Measurements from ENCODE around the gene CEBPZ.
"Not testable (repeated sequence)": the region's sequence is repeated elsewhere in the genome, so short reads cannot be mapped to it uniquely, and the experiment has no call there.

The CEBPZ gene

GRCh38 chr2:37231241-37232130, at the start of gene CEBPZ, which contains the start of gene NDUFAF7:
TSS of gene CEBPZ (minus strand) at chr2:37231596. CDS start at chr2:37231567, 29 bp downstream.
TSS of gene NDUFAF7 (plus strand) at chr2:37231658. CDS start at chr2:37231706, 48 bp downstream.
- peak; percentile 79 for DNase-seq (ENCODE audit: low read depth)

GRCh38 chr2:37276291-37276690, 44.9 kb upstream of the CEBPZ start:
- DNase-seq (ENCODE audit: low read depth), result no peak

- DNase-seq (ENCODE audit: low read depth), result no peak
Observed at GRCh38 chr2:37274359-37274965, 43.1 kb upstream of the CEBPZ start.

DNA sequence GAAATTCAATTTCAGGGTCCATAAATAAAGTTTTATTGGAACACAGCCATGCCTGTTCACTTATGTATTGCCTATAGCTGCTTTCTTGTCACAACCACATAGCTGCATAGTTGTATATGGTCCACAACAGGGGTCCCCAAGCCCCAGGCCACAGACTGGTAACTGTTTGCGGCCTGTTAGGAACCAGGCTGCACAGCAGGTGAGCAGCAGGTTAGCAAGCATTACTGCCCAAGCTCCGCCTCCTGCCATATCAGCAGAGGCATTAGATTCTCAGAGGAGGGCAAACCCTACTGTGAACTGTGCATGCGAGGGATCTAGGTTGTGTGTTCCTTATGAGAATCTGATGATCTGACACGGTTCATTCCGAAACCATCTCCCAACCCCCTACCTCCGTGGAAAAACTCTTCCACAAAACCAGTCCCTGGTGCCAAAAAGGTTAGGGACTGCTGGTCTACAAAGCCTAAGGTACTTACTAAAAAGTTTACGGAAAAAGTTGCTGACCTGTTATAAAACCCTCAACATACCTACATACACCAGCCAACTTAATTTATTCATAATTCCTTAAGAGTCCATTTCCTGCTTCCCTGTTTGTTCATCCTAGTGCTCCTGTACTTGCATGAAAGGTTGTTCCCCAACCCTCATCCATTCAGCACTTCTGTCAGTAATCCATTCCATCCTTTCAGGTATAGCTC, 40.1 kb upstream of the CEBPZ start:
- DNase-seq (ENCODE audit: low read depth), result no peak

DNA sequence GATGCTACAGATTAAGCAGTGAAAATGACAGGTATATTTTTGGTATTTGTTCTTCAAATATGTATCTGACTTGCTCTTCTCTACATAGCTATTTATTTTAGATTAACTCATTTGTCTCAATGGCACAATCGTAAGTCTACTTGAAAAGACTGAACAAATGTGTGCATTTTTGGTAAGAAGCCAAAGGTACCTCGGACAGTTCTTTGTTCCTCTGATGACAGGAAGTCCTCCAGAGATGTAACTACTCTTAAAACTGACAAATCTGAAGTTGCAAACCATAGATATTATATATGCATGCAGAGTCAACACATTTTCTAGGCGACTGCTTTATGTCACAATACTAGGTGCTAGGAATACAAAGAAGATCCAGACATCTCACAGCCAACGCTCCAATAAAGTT, 36.7 kb upstream of the CEBPZ start:
- no peak for DNase-seq (ENCODE audit: low read depth)

DNA sequence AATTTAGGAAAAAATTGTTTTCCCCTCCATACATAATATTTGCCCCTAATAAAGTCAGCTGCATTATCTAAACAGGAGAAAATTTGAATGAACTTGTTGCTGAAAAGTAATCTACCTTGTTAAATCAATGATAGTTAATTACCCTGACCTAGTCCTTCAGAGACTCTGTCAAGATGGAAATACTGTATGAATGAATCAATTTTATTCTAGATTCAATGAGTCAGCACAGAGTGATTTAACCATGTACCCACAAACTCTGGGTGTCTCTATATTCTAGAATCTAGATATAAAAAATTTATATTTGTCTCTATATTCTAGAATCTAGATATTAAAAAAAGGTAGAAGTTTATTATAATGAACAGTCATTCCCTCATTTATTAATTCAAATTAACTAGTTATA, 36.3 kb upstream of the CEBPZ start:
- DNase-seq (ENCODE audit: low read depth), result no peak

DNA sequence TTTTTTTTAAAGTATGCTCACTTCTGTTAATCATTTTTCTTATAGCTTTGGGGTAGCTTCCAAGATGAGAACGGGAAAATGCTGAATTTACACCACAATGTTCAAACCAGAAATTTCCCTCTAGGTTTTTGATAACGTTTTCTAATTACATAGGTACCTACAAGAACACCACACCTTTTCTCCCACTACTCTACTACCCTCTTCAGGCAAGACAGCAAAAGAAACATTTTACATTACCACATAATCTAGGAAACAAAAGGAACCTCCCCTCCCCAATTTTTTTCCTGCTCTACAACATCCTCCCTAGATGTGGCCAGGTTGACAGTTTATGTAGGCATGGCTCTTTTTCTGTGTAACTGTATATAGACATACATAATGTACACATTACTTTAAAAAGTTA, 32.4 kb upstream of the CEBPZ start:
- DNase-seq (ENCODE audit: low read depth), result no peak

GRCh38 chr2:37262522-37262921, 31.1 kb upstream of the CEBPZ start:
- no peak for DNase-seq (ENCODE audit: low read depth)

DNA sequence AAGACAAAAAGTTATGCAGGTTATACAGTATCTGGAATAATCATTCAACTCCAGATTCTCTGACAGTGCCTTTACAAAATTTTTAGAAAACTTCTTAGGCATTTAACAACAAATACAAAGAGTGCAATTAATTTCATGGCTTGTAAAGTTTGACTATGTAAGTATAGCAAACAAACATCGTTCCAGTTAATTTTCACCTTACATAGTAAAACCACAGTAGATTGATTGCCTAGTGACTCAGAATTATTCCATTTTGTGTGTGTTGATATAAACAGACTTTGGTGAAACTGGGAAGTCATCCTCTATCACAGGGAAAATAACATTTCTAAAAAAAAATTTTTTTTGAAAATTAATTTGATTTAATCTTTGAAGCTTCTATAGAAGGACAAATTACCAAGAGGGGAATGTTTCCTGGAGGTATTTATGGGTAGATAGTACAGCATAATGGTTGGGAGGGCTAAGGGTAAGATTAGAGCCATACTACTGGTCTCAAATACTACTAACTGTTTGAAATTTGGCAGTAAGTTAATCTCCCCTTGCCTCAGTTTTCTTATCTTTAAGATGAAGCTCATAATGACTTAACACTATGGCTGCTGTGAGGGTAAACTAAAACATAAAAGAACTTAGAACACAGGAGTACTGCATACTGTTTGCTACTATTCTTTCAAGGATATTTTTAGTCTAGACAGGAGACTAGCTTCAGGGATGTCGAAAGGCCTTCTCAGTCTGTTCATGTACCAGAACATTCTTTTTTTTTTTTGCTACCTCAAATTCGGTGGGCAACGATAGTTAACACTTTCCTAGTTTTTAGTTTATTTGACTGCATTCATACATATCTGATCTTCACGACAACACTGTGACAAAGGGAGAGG, 19.7 kb upstream of the CEBPZ start:
- no peak for DNase-seq (ENCODE audit: low read depth)

DNA sequence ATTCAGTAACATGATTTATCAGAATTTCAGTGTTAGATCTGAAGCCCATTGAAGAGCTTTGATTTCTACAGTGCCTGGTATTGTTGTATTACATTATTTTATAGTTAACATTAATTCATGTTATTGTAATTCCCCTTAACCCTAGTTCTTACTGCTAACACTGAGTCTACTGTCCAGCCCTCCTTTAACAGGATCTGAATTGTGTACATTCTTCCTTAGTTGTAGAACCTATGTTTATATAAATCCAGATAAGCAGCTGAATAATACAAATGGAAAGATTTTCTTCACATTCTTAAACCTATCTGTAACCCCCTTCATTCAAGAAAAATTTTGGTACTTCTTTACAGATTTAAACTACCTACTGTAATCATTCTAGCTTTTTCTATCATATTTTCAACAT, 14.8 kb upstream of the CEBPZ start:
- DNase-seq (ENCODE audit: low read depth), result no peak

DNA sequence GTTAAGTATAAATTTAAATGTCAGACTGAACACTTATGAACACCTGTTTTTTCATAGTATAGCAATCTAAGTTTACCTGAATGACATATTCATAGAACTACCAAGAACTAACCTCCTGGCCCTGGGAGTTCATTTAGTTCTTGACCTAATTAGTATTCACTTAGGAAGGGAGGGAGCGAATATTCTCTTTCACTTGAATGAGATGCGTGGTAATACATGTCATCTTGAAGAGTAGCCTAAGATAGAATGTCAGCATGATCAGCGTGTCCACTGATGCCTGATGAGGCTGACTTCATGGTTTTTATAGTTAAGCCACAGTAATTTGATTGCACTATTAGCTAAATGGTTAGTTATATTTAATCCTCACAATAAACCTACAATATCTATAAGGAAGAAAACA, 13.4 kb upstream of the CEBPZ start:
- no peak for DNase-seq (ENCODE audit: low read depth)

DNA sequence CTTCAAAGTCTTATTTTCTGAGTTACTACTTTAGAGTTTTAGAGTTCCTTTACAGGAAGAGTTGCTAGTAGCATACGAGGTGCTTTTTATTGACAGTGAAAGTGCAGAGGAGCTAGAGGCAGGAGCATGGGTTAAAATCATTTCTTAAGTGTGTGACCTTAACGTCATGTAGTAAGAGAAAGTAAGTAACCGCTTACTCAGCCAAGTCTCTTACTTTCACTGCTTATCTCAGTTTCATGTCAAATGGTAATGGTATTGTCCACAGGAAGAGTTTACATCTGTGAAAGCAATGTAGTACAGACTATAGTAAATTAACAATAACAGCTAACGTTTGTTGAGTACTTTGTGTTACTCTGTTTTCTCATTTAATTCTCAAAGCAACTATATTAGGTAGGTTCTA, 12.6 kb upstream of the CEBPZ start:
- no peak for DNase-seq (ENCODE audit: low read depth)

DNA sequence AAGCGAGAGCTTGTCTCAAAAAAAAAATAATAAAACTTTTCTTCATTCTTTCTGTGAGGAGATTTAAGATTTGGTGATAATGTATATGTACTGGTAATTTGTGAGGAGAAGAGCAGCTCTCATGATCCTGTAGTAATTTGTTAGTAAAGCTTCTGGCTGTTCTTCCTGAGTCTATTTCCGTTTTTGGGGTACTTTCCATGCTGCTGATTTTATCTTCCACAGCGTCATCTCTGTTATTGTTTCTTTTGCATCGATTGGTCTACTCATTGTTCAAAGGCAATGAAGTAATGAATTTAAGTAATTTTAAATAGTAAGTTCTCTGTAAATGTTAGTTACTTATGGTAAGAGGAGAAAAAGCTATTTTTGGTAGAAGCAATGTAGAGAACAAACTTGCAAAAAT, 12.0 kb upstream of the CEBPZ start:
- no peak for DNase-seq (ENCODE audit: low read depth)

DNA sequence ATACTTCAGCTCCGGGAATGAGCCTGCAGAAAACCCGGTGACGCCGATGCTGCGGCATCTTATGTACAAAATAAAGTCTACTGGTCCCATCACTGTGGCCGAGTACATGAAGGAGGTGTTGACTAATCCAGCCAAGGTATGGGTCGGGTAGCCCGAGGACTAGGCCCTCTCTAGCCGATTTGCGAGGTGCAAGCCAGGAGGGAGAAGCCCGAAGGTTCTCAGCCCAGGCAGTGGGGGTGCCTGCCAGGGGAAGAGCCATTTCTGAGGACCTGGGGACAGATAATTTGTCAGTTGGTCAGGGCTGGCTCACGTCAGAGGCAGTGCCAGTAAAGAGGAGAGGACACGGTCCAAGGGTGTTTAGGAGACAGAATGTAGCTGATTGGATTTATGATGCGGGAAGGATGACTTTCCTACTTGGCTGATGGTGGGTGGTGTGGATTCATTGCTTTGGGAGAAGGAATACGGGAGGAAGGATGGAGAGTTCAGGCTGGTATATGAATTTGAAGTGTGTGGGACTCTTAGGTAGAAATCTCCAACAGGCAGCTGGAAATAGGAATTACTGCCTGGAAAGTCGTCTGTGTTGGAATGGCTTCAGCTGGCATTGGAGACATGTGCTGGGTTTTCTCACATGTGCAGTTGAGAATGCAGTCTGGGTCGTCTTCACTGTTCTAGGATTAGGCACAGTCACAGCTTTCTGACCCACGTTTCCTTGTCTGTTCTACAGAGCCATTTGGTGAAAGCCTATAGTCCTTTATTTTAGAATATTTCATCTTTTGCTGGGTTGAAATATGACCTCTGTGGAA, 936 bp upstream of the CEBPZ start:
- DNase-seq (ENCODE audit: low read depth), result no peak

DNA sequence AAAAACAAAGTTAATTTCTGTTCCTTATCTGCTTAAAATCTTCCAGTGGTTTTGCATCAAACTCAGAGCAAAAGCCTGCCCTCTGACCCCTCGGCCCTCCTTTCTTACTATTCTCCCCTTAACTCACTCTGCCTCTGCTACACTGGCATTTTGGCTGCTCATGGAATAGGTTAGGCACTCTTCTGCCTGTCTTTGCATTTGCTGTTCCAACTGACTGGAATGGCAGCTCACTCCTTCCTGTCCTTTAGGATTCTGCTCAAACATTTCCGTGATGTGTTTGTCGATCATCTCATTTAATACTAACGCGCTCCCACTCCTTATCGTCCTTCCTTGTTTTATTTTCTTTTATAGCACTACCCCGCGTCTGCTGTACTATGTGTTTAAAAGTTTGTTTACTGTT, 815 bp downstream of the CEBPZ start:
- DNase-seq (ENCODE audit: low read depth), result no peak

- no peak for DNase-seq (ENCODE audit: low read depth)
Observed at GRCh38 chr2:37228788-37229187, 2.6 kb downstream of the CEBPZ start.

- DNase-seq (ENCODE audit: low read depth), result no peak
Observed at GRCh38 chr2:37226863-37227262, 4.5 kb downstream of the CEBPZ start.

DNA sequence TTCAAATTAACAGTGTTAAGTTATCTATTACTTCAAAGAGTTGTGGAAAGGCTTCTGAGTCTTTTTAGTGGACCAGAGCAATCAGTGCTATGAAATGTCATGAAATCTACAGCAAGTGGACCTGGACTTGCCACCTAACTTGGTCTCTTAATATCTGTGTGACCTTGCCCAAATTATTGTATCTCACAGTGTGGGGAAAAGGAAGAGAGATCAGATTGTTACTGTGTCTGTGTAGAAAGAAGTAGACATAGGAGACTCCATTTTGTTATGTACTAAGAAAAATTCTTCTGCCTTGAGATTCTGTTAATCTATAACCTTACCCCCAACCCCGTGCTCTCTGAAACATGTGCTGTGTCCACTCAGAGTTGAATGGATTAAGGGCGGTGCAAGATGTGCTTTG, 6.3 kb downstream of the CEBPZ start:
- DNase-seq (ENCODE audit: low read depth), result not testable (repeated sequence)

DNA sequence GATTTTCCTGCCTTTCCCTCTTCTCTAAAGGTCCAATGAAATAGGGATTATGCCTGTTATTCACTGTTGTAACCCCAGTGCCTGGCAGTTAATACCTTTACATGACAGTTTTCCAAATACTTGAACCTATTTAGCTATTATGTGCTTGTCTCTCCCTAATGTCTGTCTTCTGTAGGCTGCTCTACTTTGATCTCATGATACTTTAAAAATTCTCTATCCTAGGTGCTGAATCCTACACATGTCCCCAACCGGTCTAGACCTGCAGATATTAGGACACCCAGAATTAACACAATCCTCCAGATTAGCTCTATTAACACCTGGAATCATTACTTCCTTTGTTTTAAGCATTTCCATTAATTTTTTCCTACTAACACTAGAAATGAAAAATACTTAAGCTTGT, 7.3 kb downstream of the CEBPZ start:
- DNase-seq (ENCODE audit: low read depth), result no peak

DNA sequence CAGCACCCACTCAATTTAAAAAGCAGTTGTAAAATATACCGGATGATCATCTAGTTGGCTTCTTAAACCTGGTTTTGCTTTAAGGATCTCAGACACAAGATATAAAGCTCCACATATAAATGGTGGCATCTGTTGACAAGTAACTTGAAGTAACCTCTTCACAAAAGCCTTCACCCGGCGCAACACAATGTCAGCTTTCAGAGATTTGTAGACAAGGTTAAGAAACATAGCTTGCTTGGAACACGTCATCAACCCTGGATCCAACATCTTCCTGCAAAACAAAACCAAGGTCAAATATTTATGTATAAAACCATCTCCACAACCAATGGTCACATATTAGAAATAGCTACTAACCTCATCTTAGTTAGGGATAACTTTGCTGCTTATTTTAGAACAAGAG, 8.3 kb downstream of the CEBPZ start:
- DNase-seq (ENCODE audit: low read depth), result no peak

- no peak for DNase-seq (ENCODE audit: low read depth)
Observed at GRCh38 chr2:37219046-37219445, 12.3 kb downstream of the CEBPZ start.
